Posterior cingulate gyrus (tissue), 11 donors: ENCODE measurements around the gene PXT1.

Experiments used
- DNase-seq, 10 donors: peaks; one replicate each; pipeline versions ENCODE4 v3.0.0 to v3.0.0-alpha.2; 2020 to 2021; ENCODE audit warnings: mixed read lengths in 3 of 10
- intact Hi-C: fragments of 100-400 bp; cut with DNase I; formaldehyde crosslinking; loops from one replicate; pipeline ENCODE4 v1.15.1; 2023

PXT1 gene

DNA sequence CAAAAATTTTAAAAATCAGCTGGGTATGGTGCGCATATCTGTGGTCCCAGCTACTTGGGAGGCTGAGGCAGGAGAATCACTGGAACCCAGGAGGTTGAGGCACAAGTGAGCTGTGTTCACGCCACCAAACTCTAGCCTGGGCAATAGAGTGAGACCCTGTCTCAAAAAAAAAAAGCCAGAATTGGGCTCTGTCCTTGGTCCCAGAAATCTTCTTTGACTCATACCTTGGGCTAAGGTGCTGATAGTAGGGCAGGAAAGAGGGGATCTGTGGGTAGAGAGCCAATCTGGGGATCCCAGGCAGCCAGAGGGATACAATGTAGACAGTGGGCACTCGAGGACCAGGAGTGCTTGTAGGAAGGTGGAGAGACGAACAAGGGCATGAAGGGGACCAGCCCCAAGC is 68.5 kb downstream of the PXT1 start:
- no peak for DNase-seq
- intact Hi-C loops: no loop called here

DNA sequence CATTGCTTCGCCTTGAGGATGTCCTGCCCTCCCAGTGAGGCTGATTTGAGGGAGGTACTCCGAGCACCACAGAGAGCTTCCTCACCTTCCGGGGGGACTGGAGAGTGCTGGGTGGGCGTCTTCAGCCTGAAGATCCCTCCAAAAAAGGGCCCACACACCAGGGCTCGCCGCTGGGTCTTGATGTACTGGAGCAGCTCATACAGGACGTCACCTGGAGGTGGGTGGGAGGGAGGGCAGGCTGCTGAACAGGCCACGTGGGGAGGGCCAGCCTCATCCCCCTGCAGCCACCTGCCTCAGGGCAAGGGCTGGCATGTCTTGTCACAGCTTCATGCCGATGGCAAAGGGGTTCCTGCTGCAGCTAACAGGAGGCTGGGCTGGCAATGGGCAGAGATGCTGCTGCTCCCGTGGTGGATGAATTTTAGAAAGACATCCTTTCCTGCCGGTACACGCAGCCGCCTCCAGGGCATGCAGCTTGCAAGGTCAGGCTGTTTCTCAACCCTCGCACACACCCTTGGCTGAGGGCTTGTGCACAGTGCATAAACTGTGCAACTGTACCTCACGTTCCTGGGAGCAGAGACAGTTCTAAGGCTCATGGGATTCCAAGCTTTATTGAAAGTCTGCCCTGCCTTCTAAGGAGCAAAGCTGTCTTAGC is 69.2 kb downstream of the PXT1 start:
- DNase-seq: peak in 1 of 10 donors; percentile 80
- intact Hi-C loops: no loop called here

DNA sequence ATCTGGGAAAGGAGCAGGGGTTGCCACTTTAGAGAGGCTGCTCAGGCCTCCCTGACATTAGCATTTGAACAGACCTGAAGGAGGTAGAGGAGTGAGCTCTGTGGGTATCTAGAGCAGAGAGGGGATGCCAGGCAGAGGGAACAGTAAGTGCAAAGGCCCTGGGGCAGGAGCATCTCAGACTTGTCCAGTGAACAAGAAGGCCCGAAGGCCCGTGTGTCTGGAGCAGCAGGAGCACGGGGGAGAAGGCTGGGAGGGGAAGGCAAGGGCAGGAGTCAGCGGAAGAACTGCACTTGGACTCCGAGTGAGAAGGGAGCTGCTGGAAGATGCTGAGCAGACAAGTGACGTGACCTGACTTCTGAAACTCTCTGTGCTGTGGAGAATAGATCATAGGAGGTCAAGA is 70.6 kb downstream of the PXT1 start:
- intact Hi-C loops: no loop called here
- DNase-seq: peak in 1 of 10 donors; percentile 49

DNA sequence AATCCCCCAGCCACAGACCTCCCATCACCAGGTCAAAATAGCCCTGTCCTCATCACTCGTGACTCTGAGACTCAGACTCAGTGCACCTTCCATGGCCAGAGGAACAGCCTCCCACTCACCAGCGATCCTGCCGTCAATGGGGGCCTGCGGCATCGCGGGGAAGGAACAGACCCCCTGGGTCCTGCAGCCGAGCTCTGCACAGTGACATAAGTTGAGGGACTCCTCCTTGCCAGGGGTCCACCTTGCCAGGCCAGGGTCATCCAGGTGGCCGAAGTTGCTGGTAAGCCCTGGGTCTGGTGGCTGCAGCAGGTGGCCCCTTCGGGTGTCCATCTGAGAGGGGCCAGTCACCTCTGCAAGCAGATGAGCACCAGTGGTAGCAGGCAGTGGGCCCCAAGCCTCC is 71.4 kb downstream of the PXT1 start:
- peak in 1 of 10 donors; percentile 67 for DNase-seq
- intact Hi-C loops: no loop called here

DNA sequence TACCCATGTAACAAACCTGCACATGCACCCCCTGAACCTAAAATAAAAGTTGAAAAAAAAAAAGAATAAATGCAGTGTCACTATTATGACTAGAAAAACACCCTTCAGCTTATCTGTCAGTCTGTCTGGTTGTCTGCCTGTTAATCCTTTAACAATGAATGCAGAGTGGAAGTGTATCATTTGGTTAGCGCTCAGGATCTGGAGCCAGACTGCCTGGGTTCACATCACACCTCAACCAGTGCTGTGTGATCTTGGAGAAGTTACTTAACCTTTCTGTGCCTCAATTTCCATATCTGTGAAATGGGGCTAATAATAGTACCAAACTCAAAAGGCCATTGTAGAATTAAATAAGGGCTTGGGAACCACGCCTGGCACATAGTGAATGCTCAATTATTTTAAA is 72.0 kb downstream of the PXT1 start:
- no peak for DNase-seq
- intact Hi-C loops: no loop called here

DNA sequence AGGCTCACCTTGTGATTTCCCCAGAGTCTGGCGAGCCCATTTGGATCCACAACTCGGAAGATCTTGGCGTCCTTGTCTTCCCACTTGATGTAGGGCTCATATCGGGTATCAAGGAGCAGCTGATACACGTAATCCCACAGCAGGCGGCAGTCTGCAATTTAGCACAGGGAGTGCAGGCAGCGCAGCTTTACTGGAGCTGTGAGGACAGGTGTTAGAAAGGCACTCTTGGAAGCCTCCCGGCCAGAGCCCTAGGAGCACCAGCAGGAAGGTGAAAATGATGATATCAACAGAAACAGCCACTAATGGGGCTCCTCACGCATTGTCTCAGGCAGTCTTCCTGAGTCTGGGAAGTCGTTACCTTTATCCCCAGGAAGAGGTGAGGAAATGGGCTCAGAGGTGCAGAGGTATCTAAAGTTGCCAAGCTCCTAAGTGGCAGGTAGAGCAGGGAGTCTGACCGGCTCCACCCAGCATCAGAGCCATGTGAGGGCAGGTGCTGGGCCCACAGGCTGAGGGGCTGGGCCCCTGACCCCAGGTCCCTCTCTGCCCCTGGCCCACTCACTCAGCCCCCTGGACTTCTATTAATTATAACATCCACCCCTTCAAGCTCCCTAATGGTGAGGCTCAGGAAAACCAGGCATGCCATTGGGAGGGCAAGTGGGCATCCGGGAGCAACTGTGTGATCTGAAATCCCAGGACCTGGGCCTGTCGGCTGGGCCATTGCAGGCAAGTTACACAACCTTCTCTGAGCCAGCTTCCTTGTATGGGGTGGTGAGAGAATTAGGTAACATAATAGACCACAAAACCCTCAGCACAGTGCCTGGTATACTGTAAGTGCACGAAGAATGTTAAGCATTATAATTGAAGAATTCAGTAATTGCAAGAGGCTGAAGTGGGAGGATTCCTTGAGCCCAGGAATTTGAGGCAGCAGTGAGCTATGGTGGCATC is 73.5 kb downstream of the PXT1 start:
- peak in 2 of 10 donors; percentile 46 to 60 for DNase-seq
- intact Hi-C loops: loop anchor here (10.0 kb wide), 1 partner anchor 244 kb away; no protein-coding TSS in a partner anchor

DNA sequence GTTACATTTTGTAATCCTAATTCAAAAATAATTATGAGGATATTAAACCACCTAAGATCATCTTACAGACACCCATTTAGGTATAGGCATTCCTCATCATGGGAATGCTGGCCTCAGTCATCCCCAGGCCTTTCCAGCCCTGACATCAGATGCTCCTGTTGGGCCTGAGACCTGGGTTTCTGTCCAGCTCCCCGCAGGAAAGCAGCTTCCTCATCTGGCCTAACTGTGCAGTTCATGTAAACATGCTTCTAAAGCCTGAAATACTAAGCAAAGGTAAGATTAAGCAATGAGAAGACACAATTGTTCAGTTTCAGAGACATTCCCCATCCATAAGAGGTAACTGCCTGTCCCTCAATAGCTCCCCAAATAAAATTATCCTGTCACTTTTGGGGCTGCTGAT is 74.2 kb downstream of the PXT1 start:
- DNase-seq: peak in 2 of 10 donors; percentile 1 to 6
- intact Hi-C loops: loop anchor here (10.0 kb wide), 1 partner anchor 244 kb away; no protein-coding TSS in a partner anchor

DNA sequence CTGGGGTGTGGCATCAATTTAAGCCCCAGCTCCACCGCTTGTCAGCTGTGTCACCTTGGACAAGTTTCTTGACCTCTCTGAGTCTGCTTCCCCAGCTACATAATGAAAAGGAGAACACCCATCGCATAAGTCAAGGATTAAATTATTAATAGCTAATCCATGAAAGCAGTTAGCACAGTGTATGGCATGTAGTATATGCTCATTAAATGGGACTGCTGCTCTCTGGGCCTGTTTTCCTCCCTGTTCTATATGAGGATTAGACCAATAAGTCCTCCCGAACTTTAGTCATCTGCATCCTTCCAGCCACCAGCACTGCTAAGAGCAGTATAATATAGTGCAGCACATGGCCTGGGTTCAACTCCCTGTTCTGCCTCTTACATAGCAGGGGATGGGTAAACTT is 74.9 kb downstream of the PXT1 start:
- intact Hi-C loops: loop anchor here (10.0 kb wide), 1 partner anchor 243 kb away; no protein-coding TSS in a partner anchor
- DNase-seq: peak in 1 of 10 donors; percentile 4

DNA sequence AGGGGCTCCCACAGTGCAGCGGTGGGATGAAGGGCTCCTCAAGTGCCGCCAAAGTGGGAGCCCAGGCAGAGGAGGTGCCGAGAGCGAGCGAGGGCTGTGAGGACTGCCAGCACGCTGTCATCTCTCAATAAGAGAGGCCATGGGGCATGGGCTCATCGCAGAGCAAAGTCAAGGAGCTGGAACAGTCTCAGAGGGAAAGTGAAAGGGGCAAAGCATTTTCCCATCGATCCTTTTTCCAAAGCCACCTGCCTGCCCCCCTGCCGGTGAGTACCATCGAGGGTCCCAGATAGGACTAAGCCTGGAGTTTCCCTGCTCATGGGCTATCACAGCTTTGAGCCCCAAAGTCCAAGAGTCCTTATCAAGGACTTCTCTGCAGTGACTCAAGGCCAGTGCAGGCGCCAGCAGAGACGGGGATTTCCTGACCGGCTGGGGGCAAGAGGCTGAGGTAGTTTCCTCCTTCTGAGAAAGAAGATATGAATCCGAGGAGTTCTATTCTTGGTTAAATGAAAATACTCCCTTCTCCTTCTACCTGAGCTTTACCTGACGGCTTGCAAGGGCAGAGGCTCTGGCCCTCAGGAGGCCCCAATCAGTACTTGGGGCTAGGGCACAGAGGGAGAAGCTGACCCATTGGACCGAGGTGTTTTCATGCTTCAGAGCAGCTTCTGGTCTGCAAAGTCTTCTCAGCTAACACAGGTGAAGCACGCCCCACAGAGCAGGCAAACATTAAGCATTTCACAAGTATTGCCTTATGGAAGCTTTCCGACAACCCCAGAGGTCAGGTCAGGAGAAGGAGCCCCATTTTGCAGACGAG is 77.8 kb downstream of the PXT1 start:
- intact Hi-C loops: loop anchor here (10.0 kb wide), 1 partner anchor 240 kb away; no protein-coding TSS in a partner anchor
- DNase-seq: peak in 1 of 10 donors; percentile 14

DNA sequence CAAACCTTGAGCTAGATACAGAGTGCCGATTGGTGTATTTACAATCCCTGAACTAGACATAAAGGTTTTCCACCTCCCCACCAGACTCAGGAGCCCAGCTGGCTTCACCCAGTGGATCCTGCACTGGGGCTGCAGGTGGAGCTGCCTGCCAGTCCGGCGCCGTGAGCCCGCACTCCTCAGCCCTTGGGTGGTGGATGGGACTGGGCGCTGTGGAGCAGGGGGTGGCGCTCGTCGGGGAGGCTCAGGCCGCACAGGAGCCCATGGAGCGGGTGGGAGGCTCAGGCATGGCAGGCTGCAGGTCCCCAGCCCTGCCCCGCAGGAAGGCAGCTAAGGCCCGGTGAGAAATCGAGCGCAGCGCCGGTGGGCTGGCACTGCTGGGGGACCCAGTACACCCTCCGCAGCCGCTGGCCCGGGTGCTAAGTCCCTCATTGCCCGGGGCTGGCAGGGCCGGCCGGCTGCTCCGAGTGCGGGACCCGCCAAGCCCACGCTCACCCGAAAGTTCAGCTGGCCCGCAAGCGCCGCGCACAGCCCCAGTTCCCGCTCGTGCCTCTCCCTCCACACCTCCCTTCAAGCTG is 78.5 kb downstream of the PXT1 start:
- peak in 2 of 10 donors; percentile 21 to 67 for DNase-seq
- intact Hi-C loops: loop anchor here (10.0 kb wide), 1 partner anchor 239 kb away; no protein-coding TSS in a partner anchor

DNA sequence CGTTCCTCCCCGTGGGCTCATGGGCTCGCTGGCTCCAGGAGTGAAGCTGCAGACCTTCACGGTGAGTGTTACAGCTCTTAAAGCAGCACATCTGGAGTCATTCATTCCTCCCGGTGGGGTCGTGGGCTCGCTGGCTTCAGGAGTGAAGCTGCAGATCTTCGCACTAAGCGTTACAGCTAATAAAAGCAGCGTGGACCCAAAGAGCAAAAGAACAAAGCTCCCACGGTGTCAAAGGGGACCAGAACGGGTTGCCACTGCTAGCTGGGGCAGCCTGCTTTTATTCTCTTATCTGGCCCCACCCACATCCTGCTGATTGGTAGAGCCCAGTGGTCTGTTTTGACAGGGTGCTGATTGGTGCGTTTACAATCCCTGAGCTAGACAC is 79.3 kb downstream of the PXT1 start:
- intact Hi-C loops: loop anchor here (10.0 kb wide), 1 partner anchor 239 kb away; no protein-coding TSS in a partner anchor
- peak in 1 of 10 donors; percentile 21 for DNase-seq

DNA sequence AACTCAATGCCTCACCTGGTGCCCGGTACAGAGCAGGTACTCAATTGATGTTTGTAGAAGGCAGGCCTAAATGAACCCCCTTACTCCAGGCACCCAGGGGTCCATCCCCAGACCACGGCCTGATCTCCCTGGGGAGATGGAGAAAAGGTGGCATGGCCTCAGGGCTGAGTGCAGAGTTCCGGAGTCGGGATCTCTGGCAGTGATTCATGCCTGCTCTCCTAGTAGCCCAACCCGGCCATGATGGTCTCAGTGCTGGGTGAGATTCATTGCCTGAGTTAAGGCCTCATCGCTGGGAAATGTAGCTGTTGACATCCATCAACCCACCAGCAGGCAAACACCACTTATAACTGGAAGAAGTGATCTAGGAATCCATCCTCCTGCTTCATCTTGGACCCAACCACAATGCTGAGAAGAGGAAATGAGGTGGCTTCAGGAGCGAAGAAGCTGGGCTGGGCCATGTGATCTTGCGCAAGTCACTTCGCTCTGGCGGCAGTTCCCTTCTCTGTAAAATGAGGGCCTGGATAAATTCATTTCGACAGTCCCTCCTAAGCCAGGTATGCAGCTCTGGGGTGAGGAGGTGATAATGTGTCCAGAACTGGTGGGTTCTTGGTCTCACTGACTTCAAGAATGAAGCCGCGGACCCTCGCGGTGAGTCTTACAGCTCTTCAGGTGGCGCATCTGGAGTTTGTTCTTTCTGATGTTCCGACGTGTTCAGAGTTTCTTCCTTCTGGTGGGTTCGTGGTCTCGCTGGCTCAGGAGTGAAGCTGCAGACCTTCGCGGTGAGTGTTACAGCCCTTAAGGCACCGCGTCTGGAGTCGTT is 79.9 kb downstream of the PXT1 start:
- DNase-seq: peak in 2 of 10 donors; percentile 29 to 57
- intact Hi-C loops: loop anchor here (10.0 kb wide), 1 partner anchor 238 kb away; no protein-coding TSS in a partner anchor

DNA sequence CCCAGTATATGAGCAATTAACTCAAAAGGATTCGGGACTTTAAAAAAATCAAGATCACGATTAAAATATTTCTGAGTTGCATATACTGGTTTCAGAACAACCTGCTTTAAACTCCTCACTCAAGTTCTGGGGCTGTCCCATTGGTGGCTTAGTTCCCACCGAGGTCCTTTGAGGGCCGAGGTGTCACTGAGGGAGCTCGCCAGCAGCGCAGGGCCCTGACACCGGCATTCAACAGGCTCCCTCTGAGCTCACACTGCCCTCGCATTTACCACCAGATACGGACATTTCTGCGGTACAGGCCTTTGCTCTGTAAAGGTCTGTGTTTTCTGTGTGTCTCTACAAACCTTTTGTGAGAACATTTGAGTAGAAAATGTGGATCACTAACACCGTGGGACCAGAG is 81.6 kb downstream of the PXT1 start:
- intact Hi-C loops: loop anchor here (10.0 kb wide), 1 partner anchor 236 kb away; no protein-coding TSS in a partner anchor
- DNase-seq: peak in 2 of 10 donors; percentile 44 to 77

DNA sequence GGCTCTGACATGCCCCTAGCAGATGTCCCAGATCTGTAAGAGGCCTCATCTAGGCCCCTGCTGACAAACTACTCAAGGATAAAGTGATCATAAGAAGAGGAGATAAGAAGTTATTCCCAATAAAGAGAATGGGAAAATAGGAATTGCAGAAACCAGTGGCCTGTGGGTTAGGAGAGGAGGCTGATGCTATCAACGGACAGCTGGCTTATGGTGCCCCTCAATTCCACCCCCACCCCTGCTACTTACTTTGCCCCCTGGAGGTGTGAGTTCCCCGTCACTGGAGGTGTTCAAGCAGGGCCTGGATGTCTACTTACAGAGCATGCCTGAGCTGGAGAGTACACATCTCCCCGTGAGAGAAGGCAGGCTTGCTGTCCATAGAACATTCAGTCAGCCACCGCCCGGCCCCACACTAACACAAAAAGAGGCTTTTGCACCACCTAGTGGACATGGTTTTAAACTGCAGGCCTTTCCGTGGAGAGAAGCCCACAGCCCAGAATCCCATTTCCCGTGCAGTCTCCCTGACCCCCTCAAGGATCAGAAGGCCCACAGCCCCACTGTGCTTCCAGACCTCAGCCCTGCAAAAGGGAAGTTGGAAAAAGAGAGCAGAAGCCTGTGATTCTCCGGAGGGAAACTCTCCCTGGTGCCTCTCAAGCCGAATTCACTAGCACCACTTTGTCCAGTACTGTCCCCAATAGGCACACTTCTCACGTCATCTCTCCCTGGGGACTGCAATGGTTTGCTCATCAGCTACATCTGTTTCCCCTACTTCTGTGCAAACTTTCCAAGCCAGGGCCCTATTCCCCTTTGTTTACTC is 82.2 kb downstream of the PXT1 start:
- intact Hi-C loops: loop anchor here (1.0 to 10.0 kb wide), 3 partner anchors 19 to 236 kb away; no protein-coding TSS in a partner anchor
- peak; percentile 66 to 97 (median 82) for DNase-seq

DNA sequence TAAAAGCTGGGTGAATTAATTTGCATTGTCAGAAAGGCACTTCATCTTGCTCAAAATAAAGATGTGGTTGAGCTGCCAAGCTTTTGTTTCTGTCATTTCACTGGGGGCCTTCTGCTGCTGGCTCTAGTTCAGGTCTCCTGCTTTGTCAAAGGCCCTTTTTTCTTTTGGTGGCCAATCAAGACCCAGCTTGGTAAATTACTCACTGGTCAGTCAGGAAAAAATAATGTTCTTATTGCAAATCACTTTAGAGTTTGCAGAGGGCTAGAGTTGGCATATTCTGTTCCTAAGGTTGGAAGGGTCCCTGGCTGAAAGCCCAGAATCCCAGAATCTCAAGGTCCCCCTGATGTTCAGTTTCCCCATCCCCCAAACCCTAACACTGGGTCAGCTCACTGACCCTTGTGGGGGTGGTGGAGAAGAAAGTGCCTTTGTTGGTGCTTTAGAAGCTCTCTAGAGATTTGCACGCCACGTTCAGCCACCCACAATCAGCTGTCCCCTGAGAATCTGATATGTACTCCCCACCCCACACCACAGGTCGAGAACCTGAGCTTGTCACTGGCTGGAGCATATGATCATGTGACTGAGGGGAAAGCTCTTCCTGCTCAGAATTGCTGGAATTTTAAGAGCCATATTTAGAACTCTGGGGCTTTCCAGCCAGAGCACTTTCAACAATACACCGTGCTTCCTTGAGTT is 84.3 kb downstream of the PXT1 start:
- intact Hi-C loops: loop anchor here (10.0 kb wide), 1 partner anchor 76 kb away; no protein-coding TSS in a partner anchor
- DNase-seq: peak in 4 of 10 donors; percentile 19 to 82 (median 42)

DNA sequence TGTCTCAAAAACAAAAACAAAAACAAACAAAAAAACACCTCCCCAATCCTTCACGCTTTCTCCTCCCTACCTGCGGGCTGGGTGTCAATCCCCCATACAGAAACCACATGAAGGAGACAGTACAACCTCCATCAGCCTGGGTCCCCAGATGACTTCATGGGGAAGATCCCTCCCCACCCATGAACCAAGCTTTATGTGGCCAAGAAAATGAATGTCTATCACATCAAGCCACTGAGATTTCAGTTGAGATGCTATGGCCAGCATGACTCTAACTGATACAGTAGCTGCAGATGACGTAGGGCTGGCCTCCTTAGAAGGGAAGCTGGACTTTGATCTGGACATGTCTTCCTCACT is 84.8 kb downstream of the PXT1 start:
- DNase-seq: peak in 1 of 10 donors; percentile 5
- intact Hi-C loops: loop anchor here (10.0 kb wide), 1 partner anchor 77 kb away; no protein-coding TSS in a partner anchor

DNA sequence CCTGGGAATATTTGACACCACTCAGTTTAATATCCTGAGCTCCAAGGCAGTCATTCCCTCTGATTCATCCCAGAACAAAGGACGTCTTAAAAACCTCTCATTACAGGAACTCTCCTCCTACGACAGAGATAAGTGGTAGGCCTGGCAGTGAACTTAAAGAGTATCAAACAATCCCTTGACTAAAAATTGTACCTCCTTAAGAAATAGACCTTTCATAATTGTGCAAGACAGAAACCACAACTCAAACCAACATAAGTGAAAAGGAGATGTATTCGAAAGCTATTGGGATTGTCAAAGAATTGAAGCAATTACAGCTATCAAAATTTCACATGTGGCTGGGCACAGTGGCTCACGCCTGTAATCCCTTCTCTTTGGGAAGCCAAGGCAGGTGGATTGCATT is 86.8 kb downstream of the PXT1 start:
- intact Hi-C loops: loop anchor here (10.0 kb wide), 1 partner anchor 79 kb away; no protein-coding TSS in a partner anchor

More for the DNA sequence above, 86.8 kb downstream of the PXT1 start:
- peak in 1 of 10 donors; percentile 1 for DNase-seq
